Measurements from ENCODE around the gene PDE6G. TPM values are rescaled to one million over a fixed set of nuclear protein-coding genes. Genes with fewer than 3 reads are reported as not detected.

PDE6G gene
- total and polyA plus RNA-seq, 2 experiments from 2014 or later: 5.5 to 9.0 TPM

- no peaks in the 10 kb centered on the region for H3K27me3 ChIP-seq (ENCODE audit: insufficient read depth)
- Mint-ChIP-seq H3K27ac (0 out of 2 replicates have a peak overlapping the region, but pooled peaks have one; percentile 31), H3K9me3 (no peaks in the 10 kb centered on the region), H3K4me3 (peak overlapping the region; percentile 95), H3K27me3 (ENCODE audit: insufficient read depth, low read depth, poor library complexity) (peaks cover 15% of the 10 kb centered on the region), H3K36me3 (ENCODE audit: low read depth) (peaks cover 69% of the 10 kb centered on the region), H3K4me1 (peaks cover 10% of the 10 kb centered on the region; the same call in 2 of the 3 replicates)
- H4K20me1 ChIP-seq (replicated peaks; ENCODE audit: insufficient read depth): peaks cover 12% of the 10 kb centered on the region
- TF ChIP-seq CTCF (conservative IDR thresholded peaks at IDR 0.05; ENCODE audit: low read depth in 2 of 2) (peak in 1 of 2 experiments; percentile 27; a peak in 1 of 4 replicates), NANOG (IDR thresholded peaks at IDR 0.05; ENCODE audit: borderline replicate concordance) (no peak), ZNF331 (CRISPR knock-in tag; IDR thresholded peaks at IDR 0.05; ENCODE audit: low read depth) (no peak), ZNF114 (CRISPR knock-in tag; IDR thresholded peaks at IDR 0.05) (no peak), JUNB (IDR thresholded peaks at IDR 0.05; ENCODE audit: unreplicated experiment) (no peak), CREB1 (CRISPR knock-in tag; IDR thresholded peaks at IDR 0.05; ENCODE audit: low read depth) (no peak)
- TF ChIP-seq, protein P1, sequence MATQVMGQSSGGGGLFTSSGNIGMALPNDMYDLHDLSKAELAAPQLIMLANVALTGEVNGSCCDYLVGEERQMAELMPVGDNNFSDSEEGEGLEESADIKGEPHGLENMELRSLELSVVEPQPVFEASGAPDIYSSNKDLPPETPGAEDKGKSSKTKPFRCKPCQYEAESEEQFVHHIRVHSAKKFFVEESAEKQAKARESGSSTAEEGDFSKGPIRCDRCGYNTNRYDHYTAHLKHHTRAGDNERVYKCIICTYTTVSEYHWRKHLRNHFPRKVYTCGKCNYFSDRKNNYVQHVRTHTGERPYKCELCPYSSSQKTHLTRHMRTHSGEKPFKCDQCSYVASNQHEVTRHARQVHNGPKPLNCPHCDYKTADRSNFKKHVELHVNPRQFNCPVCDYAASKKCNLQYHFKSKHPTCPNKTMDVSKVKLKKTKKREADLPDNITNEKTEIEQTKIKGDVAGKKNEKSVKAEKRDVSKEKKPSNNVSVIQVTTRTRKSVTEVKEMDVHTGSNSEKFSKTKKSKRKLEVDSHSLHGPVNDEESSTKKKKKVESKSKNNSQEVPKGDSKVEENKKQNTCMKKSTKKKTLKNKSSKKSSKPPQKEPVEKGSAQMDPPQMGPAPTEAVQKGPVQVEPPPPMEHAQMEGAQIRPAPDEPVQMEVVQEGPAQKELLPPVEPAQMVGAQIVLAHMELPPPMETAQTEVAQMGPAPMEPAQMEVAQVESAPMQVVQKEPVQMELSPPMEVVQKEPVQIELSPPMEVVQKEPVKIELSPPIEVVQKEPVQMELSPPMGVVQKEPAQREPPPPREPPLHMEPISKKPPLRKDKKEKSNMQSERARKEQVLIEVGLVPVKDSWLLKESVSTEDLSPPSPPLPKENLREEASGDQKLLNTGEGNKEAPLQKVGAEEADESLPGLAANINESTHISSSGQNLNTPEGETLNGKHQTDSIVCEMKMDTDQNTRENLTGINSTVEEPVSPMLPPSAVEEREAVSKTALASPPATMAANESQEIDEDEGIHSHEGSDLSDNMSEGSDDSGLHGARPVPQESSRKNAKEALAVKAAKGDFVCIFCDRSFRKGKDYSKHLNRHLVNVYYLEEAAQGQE (IDR thresholded peaks at IDR 0.05; ENCODE audit: unreplicated experiment): no peak
- H3K9me2 ChIP-seq (ENCODE audit: insufficient read depth): no peaks in the 10 kb centered on the region
- peaks cover 3% of the 10 kb centered on the region for H3K36me3 ChIP-seq (ENCODE audit: insufficient read depth)
- H3K4me3 ChIP-seq: peak overlapping the region; percentile 99
- ATAC-seq (peak; percentile 7; the same call in 2 of the 3 replicates), DNase-seq (ENCODE audit: low spot score) (no peak)
- H3K79me2 ChIP-seq (replicated peaks; ENCODE audit: insufficient read depth): peaks cover 51% of the 10 kb centered on the region
- peak overlapping the region; percentile 100 for H3K4me2 ChIP-seq
- H3K4me1 ChIP-seq (ENCODE audit: insufficient read depth): peaks cover 10% of the 10 kb centered on the region
- no peak overlapping the region for H2AFZ ChIP-seq
- H3F3A ChIP-seq (replicated peaks; ENCODE audit: low read depth): peaks cover 26% of the 10 kb centered on the region
- 0 out of 2 replicates have a peak overlapping the region, but pooled peaks have one; percentile 26 for H3K27ac ChIP-seq (ENCODE audit: low read depth)
Measured at GRCh38 chr17:81701288-81702071, 45.1 kb upstream of the PDE6G start.

All from GM23338 (cell line).